ENCODE results near the gene LRRC25.
"Not testable (repeated sequence)": the region's sequence is repeated elsewhere in the genome, so short reads cannot be mapped to it uniquely, and the experiment has no call there.

LRRC25 gene

DNA sequence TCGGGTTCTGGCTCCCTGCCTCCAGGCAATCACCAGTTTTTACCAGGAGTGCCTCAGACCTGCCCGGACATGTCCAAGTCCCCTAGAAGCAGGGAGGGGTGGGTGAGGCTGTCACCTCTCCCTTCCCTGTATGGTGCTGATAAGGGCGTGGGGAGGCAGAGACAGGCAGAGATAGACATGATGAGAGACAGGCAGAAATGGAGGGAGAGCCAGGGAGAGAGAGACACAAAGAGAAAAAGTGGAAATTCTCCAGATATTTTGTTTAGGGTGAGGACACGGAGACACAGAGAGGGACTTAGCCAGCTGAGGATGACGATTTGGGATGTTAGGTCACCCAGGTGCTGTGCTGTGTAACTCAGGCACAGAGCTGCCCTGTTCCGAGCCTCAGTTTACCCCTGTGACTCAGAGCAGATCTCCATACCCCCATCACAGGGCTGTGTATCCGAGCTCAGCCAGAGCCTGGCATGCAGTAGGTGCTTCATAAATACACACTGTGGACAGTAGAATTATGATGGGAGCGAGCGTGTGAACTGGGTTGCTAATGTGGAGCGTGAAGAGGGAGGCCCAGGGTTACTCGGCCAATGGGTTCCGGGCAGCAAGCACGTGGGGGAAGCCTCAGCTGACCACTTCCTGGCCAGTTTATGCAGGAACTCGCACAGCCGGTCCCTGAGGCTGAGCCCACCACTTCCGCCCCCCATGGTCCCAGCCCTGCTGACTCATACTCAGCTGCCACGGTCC lies 23.4 kb downstream of the LRRC25 start:
- peak; percentile 79 for DNase-seq

DNA sequence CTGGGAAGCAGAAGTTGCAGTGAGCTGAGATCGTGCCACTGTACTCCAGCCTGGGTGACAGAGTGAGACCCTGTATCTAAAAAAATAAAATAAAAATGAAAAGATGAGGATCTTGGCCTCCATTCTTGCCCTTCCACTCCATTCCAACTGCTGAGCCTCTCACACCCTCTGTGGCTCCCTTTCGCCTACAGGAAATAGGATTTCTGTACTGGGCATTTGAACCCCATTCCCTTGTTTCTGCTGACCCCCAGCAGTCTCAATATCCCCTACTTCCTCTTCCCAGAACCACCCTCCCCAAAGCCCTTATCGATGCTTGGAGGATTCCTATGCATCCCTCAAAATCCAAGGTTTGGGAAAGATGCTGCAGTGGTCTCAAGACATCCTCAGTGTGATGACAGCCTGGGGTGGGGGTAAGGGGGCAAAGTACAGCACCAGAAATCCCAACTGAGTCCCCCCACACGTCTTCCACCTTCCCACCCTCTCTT lies 24.0 kb downstream of the LRRC25 start:
- no peak for DNase-seq

DNA sequence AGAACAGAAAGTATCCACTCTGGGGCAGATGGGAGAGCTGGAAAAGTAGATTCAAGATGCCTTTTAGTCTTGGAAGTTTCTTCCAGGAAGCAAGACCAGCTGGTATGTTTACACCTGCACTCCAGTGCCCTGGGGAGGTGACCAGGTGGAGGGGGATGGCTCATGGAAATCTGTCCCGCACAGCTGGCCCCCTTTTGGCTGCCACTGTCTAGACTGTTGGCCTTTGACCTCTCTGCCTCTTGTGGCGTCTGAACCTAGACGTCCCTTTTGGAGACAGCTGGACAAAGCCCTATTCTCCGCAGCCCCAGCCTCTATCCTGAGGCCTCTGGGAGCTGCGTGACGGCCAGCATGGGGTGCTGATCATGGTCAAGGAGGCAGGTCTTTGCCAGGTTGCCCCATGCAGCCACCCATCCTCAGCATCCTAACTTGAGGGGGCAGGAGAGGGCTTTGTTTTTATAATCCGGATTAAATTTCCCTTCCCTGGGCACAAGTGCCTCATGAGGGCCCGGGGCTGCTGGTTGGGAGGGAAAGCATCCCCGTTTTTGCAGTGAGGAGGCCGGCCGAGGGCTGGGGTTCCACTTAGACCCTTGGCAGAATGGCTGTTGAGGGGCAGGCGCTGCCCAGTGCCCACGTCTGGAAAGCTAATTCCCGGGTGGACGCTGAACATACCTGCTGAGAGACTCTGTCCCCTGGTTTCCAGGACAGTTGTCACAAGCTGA lies 28.8 kb downstream of the LRRC25 start:
- DNase-seq, result no peak

GRCh38 chr19:18366021-18366435 lies 31.4 kb downstream of the LRRC25 start:
- DNase-seq, result no peak

- DNase-seq, result peak; percentile 88
Measured at GRCh38 chr19:18364826-18365528, 32.4 kb downstream of the LRRC25 start.

DNA sequence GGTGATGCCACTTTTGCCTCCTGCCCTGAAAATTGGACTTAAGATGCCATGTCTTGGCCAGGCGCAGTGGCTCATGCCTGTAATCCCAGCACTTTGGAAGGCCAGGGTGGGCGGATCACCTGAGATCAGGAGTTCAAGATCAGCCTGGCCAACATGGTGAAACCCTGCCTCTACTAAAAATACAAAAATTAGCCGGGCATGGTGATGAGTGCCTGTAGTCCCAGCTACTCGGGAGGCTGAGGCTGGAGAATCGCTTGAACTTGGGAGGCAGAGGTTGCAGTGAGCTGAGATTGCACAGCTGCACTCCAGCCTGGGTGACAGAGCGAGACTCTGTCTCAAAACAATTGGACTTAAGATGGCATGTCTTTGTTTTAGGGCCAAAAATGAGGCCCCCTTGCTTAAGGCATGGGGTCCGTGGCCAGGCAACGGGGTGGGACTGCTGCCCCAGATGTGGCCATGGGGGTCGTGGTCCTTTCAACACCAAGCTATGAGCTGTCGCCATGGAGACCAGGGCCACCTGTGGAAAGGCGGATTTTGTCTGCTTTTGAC lies 33.1 kb downstream of the LRRC25 start:
- not testable (repeated sequence) for DNase-seq

DNA sequence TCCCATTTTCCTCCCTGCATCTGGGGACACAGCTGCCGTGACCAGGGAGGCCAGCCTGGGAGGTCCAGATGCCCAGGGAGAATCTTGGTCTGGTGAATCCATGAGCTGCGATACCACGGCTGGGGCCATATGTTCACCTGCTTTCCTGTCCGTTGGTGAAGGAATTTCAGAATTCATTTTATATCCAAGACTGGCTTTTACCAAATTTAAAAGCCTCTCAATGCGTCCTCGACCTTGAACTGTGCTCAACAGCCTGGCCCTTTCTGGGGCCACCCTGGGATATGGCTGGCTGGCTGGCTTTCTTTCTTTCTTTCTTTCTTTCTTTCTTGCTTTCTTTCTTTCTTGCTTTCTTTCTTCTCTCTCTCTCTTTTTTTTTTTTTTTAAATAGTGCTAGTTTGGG lies 33.6 kb downstream of the LRRC25 start:
- DNase-seq, result no peak

DNA sequence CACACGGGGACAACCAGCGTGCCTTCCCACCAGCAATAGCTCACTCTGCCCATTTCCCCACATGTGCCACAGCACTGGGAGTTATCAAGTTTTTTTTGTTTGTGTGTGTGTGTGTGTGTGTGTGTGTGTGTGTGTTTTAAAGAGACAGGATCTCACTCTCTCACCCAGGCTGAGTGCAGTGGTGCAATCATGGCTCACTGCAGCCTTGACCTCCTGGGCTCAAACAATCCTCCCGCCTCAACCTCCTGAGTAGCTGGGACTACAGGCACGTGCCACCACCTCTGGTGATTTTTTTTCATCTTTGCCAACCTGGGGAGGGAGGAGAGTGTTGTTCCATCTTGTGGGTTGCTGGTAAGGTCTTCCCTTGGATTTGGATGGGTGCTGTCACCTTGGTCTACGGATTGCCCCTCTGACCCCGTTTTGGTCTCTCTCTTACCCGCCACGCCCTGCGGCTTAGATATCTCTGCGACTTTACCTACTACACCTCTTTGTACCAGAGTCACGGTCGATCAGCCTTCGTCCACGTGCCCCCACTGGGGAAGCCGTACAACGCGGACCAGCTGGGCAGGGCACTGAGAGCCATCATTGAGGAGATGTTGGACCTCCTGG lies 34.4 kb downstream of the LRRC25 start:
- no peak for DNase-seq

DNA sequence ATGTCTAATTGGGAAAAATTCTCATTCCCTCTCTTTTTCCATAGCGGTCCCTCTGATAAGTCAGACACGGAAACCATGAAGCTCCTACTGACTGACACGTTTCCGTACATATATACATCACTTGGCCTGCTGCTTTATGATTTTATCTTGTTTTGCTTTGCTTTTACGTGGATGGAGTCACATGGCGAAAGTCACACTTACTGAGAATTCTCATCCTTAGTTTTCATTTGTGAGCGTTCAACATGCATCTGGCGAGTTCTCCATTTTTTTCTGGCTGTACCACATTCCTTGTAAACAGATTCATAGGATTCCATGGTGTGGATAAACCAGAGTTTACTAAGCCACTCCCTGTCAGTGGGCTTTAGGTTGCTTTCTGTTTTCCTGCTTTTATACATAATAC lies 35.8 kb downstream of the LRRC25 start:
- DNase-seq, result no peak

GRCh38 chr19:18357041-18357440 lies 40.4 kb downstream of the LRRC25 start:
- DNase-seq, result no peak

- not testable (repeated sequence) for DNase-seq
Measured at GRCh38 chr19:18354743-18355142, 42.7 kb downstream of the LRRC25 start.

GRCh38 chr19:18353378-18354005 lies 43.9 kb downstream of the LRRC25 start:
- DNase-seq, result no peak

DNA sequence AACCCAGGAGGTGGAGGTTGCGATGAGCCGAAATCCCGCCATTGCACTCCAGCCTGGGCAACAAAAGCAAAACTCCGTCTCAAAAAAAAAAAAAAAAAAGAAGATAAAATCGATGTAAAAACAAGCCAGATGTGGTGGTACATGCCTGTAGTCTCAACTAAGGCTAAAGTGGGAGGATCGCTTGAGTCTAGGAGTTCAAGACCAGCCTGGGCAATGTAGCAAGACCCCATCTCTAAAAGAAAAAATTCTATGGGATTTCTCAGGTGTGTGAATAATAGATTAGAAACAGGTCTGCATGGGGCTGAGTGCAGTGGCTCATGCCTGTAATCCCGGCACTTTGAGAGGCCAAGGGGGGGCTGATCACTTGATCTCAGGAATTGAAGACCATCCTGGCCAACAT lies 45.9 kb downstream of the LRRC25 start:
- no peak for DNase-seq

DNA sequence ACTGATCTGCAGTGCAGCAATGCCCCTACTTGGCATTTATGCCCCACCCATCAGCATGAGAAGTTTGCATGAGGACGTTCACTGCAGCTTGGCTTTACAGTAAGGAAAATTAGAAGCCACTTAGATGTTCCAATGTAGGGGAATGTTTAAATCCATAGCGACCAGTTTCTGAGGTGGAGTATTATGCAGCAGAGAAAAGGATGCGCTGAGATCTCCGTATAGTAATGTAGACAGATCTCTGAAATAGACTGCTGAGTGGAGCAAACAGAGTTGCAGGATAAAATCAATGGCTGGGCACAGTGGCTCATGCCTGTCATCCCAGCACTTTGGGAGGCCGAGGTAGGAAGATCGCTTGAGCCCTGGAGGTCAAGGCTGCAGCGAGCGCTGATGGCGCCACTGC lies 46.9 kb downstream of the LRRC25 start:
- no peak for DNase-seq

- no peak for DNase-seq
Measured at GRCh38 chr19:18349524-18350128, 47.8 kb downstream of the LRRC25 start.

DNA sequence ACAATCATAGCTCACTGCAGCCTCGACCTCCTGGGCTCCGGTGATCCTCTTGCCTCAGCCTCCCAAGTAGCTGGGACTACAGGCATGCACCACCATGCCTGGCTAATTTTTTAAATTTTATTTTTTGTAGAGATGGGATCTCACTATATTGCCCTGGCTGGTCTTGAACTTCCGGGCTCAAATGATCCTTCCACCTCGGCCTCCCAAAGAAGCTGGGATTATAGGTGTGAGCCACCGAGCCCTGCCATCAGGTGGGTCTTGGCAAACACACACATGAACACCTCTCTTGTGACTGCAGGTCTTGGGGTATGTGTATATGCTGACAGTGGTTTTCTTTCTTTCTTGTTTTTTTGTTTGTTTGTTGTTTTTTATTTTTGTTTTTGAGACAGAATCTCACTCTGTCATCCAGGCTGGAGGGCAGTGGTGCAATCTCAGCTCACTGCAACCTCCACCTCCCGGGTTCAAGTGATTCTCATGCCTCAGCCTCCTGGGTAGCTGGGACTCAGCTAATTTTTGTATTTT lies 48.5 kb downstream of the LRRC25 start:
- DNase-seq, result not testable (repeated sequence)

DNA sequence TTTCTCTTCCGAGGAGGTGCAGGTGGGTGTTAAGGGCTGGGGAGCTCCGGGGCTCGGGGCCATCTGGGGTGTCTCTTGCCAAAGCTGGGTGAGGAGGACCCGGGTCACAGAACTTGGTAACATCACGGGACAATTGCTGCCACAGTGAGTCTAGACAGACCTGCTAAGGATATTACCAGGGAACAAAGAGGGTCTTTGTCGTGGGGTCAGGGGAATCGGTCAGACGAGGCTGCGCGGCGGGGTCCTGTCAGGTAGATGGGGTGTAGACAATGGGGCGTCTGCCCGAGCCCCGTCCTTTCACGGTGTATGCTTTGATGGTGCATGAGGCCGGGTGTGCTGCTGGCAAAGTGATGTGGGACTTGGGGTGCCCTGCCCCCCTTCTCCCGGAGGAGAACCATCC lies 49.3 kb downstream of the LRRC25 start:
- no peak for DNase-seq

DNA sequence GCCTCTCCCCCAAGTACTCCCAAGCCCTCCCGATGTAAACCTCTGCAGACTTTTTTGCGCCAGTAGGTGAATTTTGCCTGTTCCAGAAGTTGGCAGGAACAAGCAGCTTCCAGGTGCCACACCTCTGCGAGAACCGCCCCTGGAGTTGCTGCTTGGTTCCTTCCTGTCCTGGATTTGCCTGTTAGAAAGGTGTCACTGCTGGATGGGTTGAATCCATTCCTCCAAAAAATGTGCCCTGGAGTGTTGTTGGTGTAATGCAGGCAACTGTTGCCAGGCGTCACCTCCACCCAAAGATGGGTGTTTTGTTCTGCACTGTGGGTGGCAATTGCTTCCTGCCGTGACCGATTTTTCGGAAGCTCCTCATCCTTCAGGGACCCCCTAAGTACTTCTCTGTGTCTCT lies 51.3 kb downstream of the LRRC25 start:
- DNase-seq, result no peak

- no peak for DNase-seq
Measured at GRCh38 chr19:18345296-18345695, 52.1 kb downstream of the LRRC25 start.

DNA sequence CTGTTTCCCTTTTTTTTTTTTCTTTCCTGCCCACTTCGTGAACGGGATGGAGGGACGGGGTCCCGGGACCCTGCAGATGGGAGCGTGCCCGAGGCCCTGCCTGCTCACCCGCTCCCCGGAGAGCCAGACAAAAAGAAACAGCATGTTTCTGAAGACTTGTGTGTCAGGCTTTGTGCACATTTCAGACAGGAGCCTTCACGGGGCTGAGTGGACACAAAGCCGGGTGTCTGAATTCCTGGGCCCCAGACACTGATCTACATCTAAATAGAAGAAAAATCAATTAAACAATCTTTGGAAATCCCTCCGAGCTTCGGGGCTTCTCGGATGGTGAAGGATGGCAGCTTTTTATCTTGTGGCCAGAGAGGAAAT lies 52.9 kb downstream of the LRRC25 start:
- no peak for DNase-seq

DNA sequence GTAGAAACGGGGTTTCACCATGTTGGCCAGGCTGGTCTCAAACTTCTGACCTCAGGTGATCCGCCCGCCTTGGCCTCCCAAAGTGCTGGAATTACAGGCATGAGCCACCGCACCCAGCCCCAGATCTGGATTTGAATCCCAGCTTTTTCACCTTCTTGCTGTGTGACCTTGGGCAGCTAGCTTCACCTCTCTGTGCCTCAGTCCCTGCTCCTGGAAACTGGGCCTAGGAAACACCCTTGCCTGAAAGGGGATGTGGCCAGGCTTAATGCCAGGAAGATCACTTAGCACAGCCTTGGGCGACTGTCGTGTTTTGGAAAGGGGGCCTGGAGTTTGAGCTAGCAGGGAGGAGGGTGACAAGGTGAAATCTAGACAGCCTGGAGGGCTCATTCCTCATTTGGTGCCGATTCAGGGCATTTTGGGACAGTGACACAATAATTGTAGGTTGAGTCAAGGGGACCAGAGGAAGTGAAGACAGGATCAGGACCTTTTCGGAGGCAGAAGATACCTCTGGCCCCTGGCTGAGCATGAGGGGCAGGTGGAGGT lies 55.3 kb downstream of the LRRC25 start:
- no peak for DNase-seq
